Activated T-cell treated with anti-CD3 and anti-CD28 coated beads, Interleukin-2, amount 50 U/mL, for 48 hours (primary cell): ENCODE results near the gene S1PR5.
"Not testable (repeated sequence)": the region's sequence is repeated elsewhere in the genome, so short reads cannot be mapped to it uniquely, and the experiment has no call there.

ENCODE experiments used
- DNase-seq, 2 experiments: peaks; one replicate each; pipeline ENCODE4 v3.0.0-alpha.2; 2020

Gene S1PR5

DNA sequence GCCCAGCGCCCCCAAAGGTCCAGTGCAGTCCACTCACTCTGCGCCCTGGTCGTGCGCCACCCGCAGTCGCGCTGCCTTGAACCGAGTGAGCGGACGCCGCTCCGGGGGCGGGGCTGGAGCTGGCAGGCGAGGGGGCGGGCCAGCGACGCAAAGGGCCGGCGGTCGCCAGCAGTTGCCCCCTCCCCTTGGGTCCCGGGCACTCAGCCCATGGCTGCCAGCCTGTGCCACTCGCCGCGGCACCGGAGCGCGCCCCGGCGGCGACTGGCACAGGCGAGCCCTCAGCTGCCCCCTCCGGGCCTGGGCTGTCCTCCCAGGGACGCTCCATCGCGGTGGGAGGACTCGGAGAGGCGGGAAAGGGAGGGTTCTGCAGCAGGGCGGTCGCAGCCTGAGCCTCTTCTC, at the start of gene S1PR5:
S1PR5 (minus strand) TSS at position 87 of the 399 bp plus-strand sequence. CDS start 2,436 bp downstream, outside the sequence.
- peak in 1 of 2 experiments; percentile 37 for DNase-seq

- peak; percentile 76 to 77 for DNase-seq
These were observed 49.6 kb upstream of the S1PR5 start for GRCh38 chr19:10566658-10567410.

GRCh38 chr19:10566408-10566657, 49.1 kb upstream of the S1PR5 start:
- DNase-seq, result no peak

GRCh38 chr19:10565567-10566407, 48.5 kb upstream of the S1PR5 start, which contains the start of gene KRI1:
Gene KRI1, minus strand, starts transcription at chr19:10566010. Its CDS starts 11 bp downstream, at chr19:10565999.
- peak; percentile 99 to 100 for DNase-seq

DNA sequence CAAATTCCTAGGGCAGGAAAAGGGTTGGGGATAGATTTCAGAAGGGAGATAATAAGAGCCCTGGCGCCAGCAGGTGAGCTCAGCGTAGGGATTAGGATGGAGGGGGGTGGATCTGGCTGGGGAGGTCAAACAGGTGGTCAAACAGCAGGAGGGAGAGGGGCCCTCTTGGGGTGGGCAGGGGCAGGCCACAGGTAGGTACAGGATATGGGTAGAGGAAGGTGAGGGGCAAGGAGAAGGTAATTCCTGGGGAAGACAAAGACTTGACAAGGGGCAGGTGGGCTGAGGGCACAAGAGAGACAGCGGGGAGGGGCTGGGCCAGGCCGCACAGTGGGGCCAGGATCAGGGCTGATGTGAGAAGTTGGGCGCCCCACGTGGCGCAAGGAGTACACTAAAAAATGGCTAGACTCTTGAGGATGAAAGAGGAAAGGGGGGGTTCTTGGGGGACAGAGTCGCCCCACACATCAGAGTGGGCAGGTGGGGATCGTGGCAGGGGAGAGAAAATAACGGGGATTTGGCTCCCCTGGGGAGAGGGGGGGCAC, 47.9 kb upstream of the S1PR5 start:
- peak; percentile 75 to 76 for DNase-seq

- DNase-seq, result no peak
These were observed 45.4 kb upstream of the S1PR5 start for GRCh38 chr19:10562609-10563008.

GRCh38 chr19:10560154-10560553, 42.9 kb upstream of the S1PR5 start:
- no peak for DNase-seq

GRCh38 chr19:10557603-10558197, 40.5 kb upstream of the S1PR5 start:
- DNase-seq, result no peak

- no peak for DNase-seq
These were observed 38.3 kb upstream of the S1PR5 start for GRCh38 chr19:10555610-10555973.

- peak in 1 of 2 experiments; percentile 37 for DNase-seq
These were observed 37.7 kb upstream of the S1PR5 start for GRCh38 chr19:10554760-10555609.

- peak; percentile 66 to 69 for DNase-seq
These were observed 36.7 kb upstream of the S1PR5 start for GRCh38 chr19:10553943-10554381.

DNA sequence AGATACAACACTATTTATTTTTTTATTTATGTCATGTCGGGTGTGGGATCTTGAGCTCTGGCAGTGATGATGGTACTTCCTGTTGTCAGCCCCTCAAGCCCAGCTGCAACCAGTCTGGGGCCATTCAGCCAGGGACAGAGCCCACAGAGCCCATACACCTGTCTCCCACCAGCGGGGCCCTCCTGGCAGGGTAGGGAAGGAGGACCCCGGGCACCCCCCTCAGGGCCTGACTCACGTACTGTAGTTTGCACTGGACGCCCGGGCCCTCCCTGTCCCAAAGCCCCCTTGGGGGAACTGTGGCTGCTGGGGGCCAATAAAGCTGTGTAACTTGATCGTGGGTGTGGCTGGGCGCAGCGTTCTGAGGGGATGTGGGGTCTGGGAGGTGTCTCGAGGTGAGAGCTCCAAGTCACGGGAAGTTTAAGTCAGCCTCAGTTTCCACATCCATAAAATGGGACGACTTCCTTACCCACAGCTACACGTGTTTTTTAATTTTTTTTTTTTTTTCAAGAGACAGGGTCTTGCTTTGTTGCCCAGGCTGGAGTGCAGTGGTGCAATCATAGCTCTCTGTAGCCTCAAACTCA, 35.9 kb upstream of the S1PR5 start:
- peak; percentile 27 to 30 for DNase-seq

- peak; percentile 60 to 71 for DNase-seq
These were observed 35.3 kb upstream of the S1PR5 start for GRCh38 chr19:10552510-10553053.

DNA sequence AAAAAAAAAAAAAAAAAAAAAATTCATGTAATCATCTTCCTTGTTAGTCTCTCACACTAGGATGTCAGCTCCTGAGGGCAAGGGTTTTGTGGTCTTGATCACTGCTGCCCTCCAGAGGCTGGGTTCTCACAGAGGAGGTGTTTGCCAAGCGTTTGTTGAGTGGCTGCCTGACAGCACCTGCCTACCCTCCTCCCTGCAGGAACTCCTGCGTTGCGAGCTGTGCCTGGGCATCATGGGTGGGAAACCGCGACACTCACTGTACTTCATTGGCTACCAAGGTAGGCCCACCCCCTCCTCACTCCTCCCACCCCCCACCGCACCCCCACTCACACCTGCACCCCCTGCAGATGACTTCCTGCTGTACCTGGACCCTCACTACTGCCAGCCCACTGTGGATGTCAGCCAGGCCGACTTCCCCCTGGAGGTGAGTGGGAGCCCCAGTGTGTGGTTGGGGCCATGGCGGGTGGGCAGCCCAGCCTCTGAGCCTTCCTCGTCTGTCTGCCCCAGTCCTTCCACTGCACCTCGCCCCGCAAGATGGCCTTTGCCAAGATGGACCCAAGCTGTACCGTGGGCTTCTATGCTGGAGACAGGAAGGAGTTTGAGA, 34.6 kb upstream of the S1PR5 start:
- peak; percentile 59 to 67 for DNase-seq

- DNase-seq, result not testable (repeated sequence)
These were observed 33.8 kb upstream of the S1PR5 start for GRCh38 chr19:10551006-10551405.

DNA sequence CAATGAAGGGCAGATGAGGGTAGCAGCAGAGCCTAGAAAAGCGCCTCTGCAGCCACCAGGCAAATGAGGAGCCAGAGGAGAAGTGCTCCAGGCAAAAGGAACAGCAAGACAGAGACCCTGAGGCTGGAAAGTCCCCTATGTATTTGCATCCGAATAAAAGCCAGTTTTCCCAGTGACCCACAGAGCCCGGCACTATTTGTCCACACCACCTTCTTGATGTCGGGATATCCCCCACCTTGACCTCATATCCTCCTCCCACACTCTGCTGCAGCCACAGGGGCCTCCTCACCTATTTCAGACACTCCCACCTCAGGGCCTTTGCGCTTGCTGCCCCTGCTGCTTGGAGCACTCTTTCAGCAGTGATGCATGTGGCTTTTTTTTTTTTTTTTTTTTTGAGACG, 33.1 kb upstream of the S1PR5 start:
- DNase-seq, result no peak

GRCh38 chr19:10549733-10550132, 32.5 kb upstream of the S1PR5 start:
- DNase-seq, result no peak

DNA sequence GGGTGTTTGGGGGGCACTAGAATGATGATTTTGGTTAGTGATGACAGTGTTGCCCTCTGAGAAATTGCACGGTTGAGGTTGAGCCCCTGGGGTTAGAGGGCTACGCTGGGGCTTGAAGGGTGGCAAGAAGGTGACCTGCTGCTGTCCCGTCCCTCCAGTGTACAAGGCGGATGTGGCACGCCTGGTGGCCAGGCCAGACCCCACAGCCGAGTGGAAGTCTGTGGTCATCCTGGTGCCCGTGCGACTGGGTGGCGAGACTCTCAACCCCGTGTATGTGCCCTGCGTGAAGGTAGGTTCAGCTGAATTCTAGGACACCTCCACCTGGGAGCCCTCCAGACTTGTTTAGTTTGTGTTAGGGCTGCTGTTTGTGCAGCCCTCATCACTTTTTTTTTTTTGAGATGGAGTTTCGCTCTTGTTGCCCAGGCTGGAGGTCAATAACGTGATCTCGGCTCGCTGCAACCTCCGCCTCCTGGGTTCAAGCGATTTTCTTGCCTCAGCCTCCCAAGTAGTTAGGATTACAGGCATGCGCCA, 31.6 kb upstream of the S1PR5 start:
- no peak for DNase-seq

DNA sequence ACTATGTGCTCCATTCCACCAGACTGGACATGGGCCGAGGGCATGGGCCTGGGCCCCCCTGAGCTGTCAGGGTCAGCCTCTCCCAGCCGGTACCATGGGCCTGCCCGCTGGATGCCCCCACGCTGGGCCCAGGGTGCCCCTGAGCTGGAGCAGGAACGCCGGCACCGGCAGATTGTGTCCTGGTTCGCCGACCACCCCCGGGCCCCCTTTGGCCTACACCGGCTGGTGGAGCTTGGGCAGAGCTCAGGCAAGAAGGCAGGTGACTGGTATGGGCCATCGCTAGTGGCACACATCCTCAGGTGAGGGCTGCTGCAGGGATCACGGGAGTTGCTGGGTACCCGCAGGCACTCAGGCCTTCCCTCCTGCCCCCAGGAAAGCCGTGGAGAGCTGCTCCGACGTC, 29.6 kb upstream of the S1PR5 start:
- no peak for DNase-seq

DNA sequence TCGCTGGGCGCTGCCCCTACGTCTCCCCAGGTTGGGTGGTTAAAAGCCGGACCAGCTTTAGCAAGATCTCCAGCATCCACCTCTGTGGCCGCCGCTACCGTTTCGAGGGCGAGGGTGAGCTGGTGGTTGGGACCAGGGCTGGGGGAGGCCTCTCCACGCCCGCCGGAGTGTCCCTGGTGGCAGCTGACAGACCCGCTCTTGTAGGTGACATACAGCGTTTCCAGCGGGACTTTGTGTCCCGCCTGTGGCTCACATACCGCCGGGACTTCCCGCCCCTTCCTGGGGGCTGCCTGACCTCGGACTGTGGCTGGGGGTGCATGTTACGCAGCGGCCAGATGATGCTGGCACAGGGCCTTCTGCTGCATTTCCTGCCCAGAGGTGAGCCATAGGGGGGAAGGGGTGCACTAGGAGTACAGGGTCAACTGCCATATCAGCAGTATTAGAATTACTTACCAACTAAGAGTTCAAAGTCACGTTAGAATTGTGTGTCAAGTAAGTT, 27.6 kb upstream of the S1PR5 start:
- DNase-seq, result peak; percentile 30 to 41

DNA sequence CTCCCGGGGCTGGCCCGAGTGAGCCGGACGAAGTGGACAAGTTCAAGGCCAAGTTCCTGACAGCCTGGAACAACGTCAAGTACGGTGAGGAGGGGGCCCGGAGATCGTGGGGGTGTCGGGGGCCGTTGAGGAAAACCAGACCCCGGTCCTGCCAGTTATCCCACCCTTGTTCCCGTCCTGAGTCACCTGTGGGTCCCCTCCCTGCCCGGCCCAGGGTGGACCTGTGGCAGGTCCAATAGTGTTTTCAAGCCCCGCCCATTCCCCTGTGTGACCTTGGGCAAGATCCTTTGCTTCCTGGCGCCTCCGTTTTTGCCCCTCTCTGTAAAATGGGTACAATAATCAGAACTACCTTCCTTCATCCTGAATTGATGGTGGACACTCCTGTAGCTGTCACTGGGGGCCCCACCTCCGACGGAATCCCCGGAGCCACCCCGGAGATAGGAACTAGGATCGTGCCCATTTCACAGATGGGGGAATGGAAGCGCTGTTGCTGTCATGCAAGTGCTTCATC, 27.1 kb upstream of the S1PR5 start:
- DNase-seq, result peak; percentile 48 to 57
